HepG2 (cell line): ENCODE data around the gene TMEM223.

Source experiments
- ASH2L ChIP-seq: fragments of 300-600, 200-600 bp; sonication (generic); IDR thresholded peaks from 2 replicates; pipeline ENCODE4 v1.7.0; 2017; ENCODE audit warnings: low read depth, mild to moderate bottlenecking, moderate library complexity, mixed read lengths, low read length; ENCODE audit not compliant: insufficient read length
- BRCA1 ChIP-seq: sonication (generic); formaldehyde crosslinking; IDR thresholded peaks from 2 replicates; pipeline ENCODE4 v1.4.0; 2020; ENCODE audit warnings: missing genetic modification reagents
- EZH2 ChIP-seq: conservative IDR thresholded peaks from 2 replicates; pipeline ENCODE4 v1.6.1; 2012; ENCODE audit warnings: mild to moderate bottlenecking, low read depth, low read length, moderate library complexity
- HMG20B ChIP-seq: conservative IDR thresholded peaks from 2 replicates; pipeline ENCODE4 v1.6.1; 2016; ENCODE audit warnings: missing genetic modification reagents, missing compliant biosample characterization
- HOMEZ ChIP-seq: IDR thresholded peaks from 2 replicates; pipeline ENCODE4 v1.6.1; 2016; ENCODE audit warnings: low read depth
- MXI1 ChIP-seq: IDR thresholded peaks from 3 replicates; pipeline ENCODE4 v1.6.1; 2012; ENCODE audit warnings: low read depth, low read length, inconsistent platforms, borderline replicate concordance
- POLR2A ChIP-seq, 2 experiments: IDR thresholded peaks; 2 replicates each; pipeline ENCODE4 v1.6.1; 2011; ENCODE audit warnings: low read depth in 2 of 2, low read length in 2 of 2, mild to moderate bottlenecking in 1 of 2, moderate library complexity in 1 of 2; ENCODE audit not compliant: insufficient read depth in 1 of 2
- TFE3 ChIP-seq: IDR thresholded peaks from 2 replicates; pipeline ENCODE4 v1.6.1; 2016
- THYN1 ChIP-seq: sonication (generic); formaldehyde crosslinking; IDR thresholded peaks from 2 replicates; pipeline ENCODE4 v1.8.1; 2023; ENCODE audit warnings: low read depth, mild to moderate bottlenecking, moderate library complexity, missing genetic modification reagents, borderline replicate concordance
- ZEB1 ChIP-seq: IDR thresholded peaks from 2 replicates; pipeline ENCODE4 v1.6.1; 2012; ENCODE audit warnings: mild to moderate bottlenecking, low read depth, inconsistent platforms; ENCODE audit not compliant: insufficient replicate concordance
- ZFX ChIP-seq: sonication (generic); formaldehyde crosslinking; IDR thresholded peaks from 2 replicates; pipeline ENCODE4 v1.4.0; 2020; ENCODE audit warnings: mild to moderate bottlenecking, low read depth, missing genetic modification reagents, moderate library complexity

GRCh38 chr11:62835336-62835735 lies 43.5 kb upstream of the TMEM223 start:
- TF ChIP-seq BRCA1 (no peak), MXI1 (no peak), POLR2A (IDR thresholded peaks at IDR 0.05; ENCODE audit: insufficient read depth in 1 of 2, low read depth in 2 of 2, low read length in 2 of 2) (no peak), TFE3 (CRISPR knock-in tag) (no peak), HMG20B (CRISPR knock-in tag) (no peak), ZFX (CRISPR knock-in tag) (no peak), ZEB1 (no peak), EZH2 (no peak), THYN1 (CRISPR knock-in tag) (no peak), ASH2L (no peak), HOMEZ (no peak)
